Measurements from ENCODE around the gene FGF12.

FGF12 gene

DNA sequence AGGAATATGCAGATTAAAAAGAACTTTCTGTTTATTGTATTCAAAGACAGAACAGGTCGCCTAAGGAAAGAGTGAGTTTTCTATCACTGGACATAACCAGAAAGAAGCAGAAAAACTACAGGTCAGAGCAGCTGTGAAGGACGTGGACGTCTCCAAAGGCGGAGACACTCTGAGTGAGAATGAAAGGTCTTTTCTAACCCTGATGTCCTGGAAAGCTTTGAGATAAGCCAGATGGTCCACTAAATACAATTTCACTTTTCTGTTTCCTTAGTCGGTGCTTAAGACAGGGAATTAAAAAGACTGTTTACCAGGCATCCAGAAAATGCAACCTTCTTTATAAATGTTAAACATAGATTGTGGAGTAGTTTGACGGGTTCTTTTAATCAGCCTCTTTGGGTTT, 360.4 kb downstream of the FGF12 start:
- H3K36me3 ChIP-seq (ENCODE audit: insufficient read depth, low read length): no peaks in the 10 kb centered on the region
- no peak overlapping the region for H3K4me3 ChIP-seq (ENCODE audit: low read length)
- H3K9me3 ChIP-seq (replicated peaks; ENCODE audit: low read length): no peaks in the 10 kb centered on the region
- H3K4me2 ChIP-seq (ENCODE audit: low read length): no peak overlapping the region
- H3K27me3 ChIP-seq (ENCODE audit: control insufficient read depth, insufficient read depth, low read length): no peaks in the 10 kb centered on the region
- no peak overlapping the region for H3K9ac ChIP-seq (ENCODE audit: low read depth, low read length)
- H3K4me1 ChIP-seq (ENCODE audit: control insufficient read depth, insufficient read depth, low read length): no peaks in the 10 kb centered on the region

DNA sequence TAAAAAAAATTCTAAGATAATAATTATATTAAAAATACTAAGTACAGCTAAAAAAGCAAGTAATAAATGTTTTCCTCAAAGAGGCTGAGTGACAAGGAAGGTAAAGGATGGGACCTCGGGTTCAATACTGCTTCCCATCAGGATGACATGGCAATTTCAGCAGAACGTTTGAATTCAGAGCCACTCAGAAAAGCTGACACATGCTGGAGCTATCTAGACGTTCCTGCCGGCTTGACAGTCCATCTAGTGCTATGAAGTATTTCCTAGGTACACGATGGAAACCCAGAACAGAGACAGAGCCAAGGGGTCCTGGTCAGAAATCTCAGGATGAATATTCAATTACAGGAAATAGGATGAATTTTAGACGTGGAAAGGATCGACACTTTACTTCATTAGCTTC, 361.8 kb downstream of the FGF12 start:
- Histone ChIP-seq H3K27me3 (ENCODE audit: control insufficient read depth, insufficient read depth, low read length) (no peaks in the 10 kb centered on the region), H3K4me3 (ENCODE audit: low read length) (no peak overlapping the region), H3K4me1 (ENCODE audit: control insufficient read depth, insufficient read depth, low read length) (no peaks in the 10 kb centered on the region), H3K4me2 (ENCODE audit: low read length) (no peak overlapping the region), H3K36me3 (ENCODE audit: insufficient read depth, low read length) (no peaks in the 10 kb centered on the region), H3K9me3 (replicated peaks; ENCODE audit: low read length) (no peaks in the 10 kb centered on the region), H3K9ac (ENCODE audit: low read depth, low read length) (no peak overlapping the region)

DNA sequence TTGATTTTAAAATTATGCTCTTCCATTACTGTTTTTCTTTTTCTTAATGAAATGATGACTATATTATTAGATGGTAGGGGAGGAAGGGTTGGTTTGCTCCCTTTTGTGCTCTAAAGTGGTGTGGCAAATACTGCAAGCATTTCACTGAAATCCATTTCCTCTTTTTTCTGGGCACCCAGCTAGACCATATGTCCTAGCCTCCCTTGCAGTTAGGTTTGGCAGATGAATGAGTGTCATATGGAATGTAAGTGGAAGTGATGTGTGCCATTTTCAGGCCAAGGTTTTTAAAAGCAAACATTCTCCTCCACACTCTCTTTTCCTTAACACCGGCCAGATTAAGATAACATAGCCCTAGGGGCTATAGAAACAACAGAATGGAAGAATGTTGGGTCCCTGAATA, 363.0 kb downstream of the FGF12 start:
- Histone ChIP-seq H3K9me3 (replicated peaks; ENCODE audit: low read length) (no peaks in the 10 kb centered on the region), H3K4me3 (ENCODE audit: low read length) (no peak overlapping the region), H3K9ac (ENCODE audit: low read depth, low read length) (no peak overlapping the region), H3K36me3 (ENCODE audit: insufficient read depth, low read length) (no peaks in the 10 kb centered on the region), H3K4me1 (ENCODE audit: control insufficient read depth, insufficient read depth, low read length) (no peaks in the 10 kb centered on the region), H3K27me3 (ENCODE audit: control insufficient read depth, insufficient read depth, low read length) (no peaks in the 10 kb centered on the region), H3K4me2 (ENCODE audit: low read length) (no peak overlapping the region)

DNA sequence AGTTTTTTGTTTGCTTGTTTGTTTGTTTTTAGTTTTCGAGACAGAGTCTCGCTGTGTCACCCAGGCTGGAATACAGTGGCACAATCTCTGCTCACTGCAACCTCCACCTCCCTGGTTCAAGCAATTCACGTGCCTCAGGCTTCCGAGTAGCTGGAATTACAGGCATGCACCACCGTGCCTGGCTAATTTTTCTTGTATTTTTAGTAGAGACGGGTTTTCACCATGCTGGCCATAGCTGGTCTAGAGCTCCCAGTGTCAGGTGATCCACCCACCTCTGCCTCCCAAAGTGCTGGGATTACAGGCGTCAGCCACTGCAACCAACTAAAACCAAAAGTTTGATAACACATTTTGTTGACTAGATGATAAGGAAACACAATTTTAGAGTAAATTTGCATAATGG, 372.7 kb downstream of the FGF12 start:
- Histone ChIP-seq H3K9ac (ENCODE audit: low read depth, low read length) (no peak overlapping the region), H3K4me1 (ENCODE audit: control insufficient read depth, insufficient read depth, low read length) (no peaks in the 10 kb centered on the region), H3K27me3 (ENCODE audit: control insufficient read depth, insufficient read depth, low read length) (peaks cover 4% of the 10 kb centered on the region), H3K36me3 (ENCODE audit: insufficient read depth, low read length) (no peaks in the 10 kb centered on the region), H3K9me3 (replicated peaks; ENCODE audit: low read length) (no peaks in the 10 kb centered on the region), H3K4me3 (ENCODE audit: low read length) (no peak overlapping the region), H3K4me2 (ENCODE audit: low read length) (no peak overlapping the region)

DNA sequence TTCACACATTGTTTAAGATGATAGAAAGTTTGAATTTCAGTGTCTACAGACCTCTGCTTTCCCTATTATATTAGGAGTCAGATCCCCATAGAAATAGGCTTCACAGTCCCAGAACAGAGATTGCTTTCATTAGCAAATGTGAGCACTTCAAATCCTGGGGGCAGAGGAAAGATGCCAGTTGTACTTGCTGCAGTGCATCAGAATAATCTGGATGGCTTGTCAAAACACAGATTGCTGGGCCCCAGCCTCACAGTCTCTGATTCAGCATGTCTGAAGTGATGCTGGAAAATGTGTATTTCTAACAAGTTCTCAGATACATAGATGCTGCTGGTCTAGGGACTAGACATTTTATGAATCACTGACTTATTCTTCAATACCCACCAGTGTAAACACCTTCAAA, 375.2 kb downstream of the FGF12 start:
- Histone ChIP-seq H3K4me2 (ENCODE audit: low read length) (no peak overlapping the region), H3K9me3 (replicated peaks; ENCODE audit: low read length) (no peaks in the 10 kb centered on the region), H3K4me1 (ENCODE audit: control insufficient read depth, insufficient read depth, low read length) (no peaks in the 10 kb centered on the region), H3K9ac (ENCODE audit: low read depth, low read length) (no peak overlapping the region), H3K36me3 (ENCODE audit: insufficient read depth, low read length) (no peaks in the 10 kb centered on the region), H3K27me3 (ENCODE audit: control insufficient read depth, insufficient read depth, low read length) (peaks cover 4% of the 10 kb centered on the region), H3K4me3 (ENCODE audit: low read length) (no peak overlapping the region)

DNA sequence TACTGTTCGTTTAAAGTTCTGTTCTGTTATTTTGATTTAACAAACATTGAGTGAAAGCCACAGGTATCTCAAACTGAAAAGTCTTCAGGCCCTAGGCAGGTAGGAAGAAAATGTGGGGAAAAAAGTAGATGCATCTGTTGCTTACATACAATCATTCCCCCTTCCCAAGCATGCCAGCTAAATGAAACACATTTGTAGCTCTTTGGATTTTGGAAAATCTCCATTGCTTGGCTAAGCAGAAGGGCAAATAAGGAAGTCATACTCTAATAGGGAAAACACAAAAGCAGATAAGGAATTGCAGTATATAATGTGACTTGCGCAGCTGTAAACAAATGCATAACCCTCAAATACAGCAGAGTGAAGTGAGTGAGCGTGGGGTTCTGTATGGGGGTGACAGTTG, 375.9 kb downstream of the FGF12 start:
- Histone ChIP-seq H3K9ac (ENCODE audit: low read depth, low read length) (no peak overlapping the region), H3K9me3 (replicated peaks; ENCODE audit: low read length) (no peaks in the 10 kb centered on the region), H3K36me3 (ENCODE audit: insufficient read depth, low read length) (no peaks in the 10 kb centered on the region)

DNA sequence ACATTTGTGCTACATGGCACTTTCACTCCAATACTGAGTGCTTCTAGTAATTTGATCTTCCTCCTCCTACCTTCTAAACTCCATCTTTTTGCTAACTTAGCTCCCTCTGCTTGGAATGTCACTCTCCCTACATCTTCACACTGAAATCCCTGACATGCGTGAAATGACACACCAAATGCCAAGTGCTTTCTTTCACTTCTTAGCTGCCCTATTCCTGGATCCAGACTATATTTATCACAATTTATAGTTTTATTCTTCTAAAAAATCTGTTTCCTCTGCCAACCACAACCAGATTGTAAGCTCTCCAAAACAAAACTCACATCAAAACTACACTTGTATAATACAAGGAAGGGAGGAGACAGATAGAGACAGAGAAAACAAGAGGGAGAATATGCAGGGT, 387.3 kb downstream of the FGF12 start:
- H3K27me3 ChIP-seq (ENCODE audit: control insufficient read depth, insufficient read depth, low read length): no peaks in the 10 kb centered on the region
- no peaks in the 10 kb centered on the region for H3K4me1 ChIP-seq (ENCODE audit: control insufficient read depth, insufficient read depth, low read length)
- H3K9me3 ChIP-seq (replicated peaks; ENCODE audit: low read length): no peaks in the 10 kb centered on the region
- no peak overlapping the region for H3K4me3 ChIP-seq (ENCODE audit: low read length)
- H3K36me3 ChIP-seq (ENCODE audit: insufficient read depth, low read length): no peaks in the 10 kb centered on the region
- no peak overlapping the region for H3K4me2 ChIP-seq (ENCODE audit: low read length)
- H3K9ac ChIP-seq (ENCODE audit: low read depth, low read length): no peak overlapping the region

More for the DNA sequence above, 375.9 kb downstream of the FGF12 start:
- H3K4me1 ChIP-seq (ENCODE audit: control insufficient read depth, insufficient read depth, low read length): no peaks in the 10 kb centered on the region
- no peak overlapping the region for H3K4me3 ChIP-seq (ENCODE audit: low read length)
- peaks cover 4% of the 10 kb centered on the region for H3K27me3 ChIP-seq (ENCODE audit: control insufficient read depth, insufficient read depth, low read length)
- no peak overlapping the region for H3K4me2 ChIP-seq (ENCODE audit: low read length)

DNA sequence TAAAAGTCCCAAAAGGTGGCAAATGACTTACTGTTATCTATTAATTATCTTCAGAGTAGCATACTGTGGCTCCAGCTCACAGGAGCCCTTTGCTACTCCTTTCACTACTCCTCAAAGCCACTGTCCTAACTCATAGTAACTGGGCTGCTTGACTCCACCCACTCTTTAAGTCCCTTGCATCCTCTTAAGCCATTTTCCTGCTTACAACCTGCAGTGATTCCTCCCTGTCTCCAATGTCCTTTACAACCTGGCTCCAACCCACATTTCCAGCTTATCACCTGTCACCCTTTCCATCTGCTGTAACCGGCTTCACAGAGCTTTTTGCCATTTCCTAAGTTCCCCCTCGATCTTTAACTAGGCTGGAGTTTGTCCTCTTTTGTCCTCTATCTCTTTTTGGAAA, 388.1 kb downstream of the FGF12 start:
- H3K9me3 ChIP-seq (replicated peaks; ENCODE audit: low read length): no peaks in the 10 kb centered on the region
- no peak overlapping the region for H3K4me2 ChIP-seq (ENCODE audit: low read length)
- H3K27me3 ChIP-seq (ENCODE audit: control insufficient read depth, insufficient read depth, low read length): no peaks in the 10 kb centered on the region
- no peaks in the 10 kb centered on the region for H3K4me1 ChIP-seq (ENCODE audit: control insufficient read depth, insufficient read depth, low read length)
- H3K4me3 ChIP-seq (ENCODE audit: low read length): no peak overlapping the region
- no peak overlapping the region for H3K9ac ChIP-seq (ENCODE audit: low read depth, low read length)
- no peaks in the 10 kb centered on the region for H3K36me3 ChIP-seq (ENCODE audit: insufficient read depth, low read length)

DNA sequence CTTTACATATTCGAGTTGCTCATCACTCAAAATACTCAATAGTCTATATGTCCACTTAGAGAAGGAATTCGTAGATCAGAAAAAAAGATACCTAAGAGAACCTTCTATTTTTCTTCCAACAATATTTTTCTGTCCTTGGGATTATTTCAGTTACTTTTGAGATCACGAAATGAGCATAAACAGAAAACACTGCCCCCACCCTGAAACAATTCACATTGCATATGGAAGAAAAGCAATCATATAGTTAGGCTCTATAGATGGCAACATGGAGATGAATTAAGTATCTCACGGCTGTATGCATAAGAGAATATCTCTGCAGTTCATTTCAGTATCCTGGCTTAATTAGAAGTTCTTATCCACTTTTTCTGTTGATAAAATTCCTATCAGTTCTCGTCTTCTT, 391.1 kb downstream of the FGF12 start:
- H3K9ac ChIP-seq (ENCODE audit: low read depth, low read length): no peak overlapping the region
- no peak overlapping the region for H3K4me2 ChIP-seq (ENCODE audit: low read length)
- H3K36me3 ChIP-seq (ENCODE audit: insufficient read depth, low read length): no peaks in the 10 kb centered on the region
- no peaks in the 10 kb centered on the region for H3K27me3 ChIP-seq (ENCODE audit: control insufficient read depth, insufficient read depth, low read length)
- no peaks in the 10 kb centered on the region for H3K4me1 ChIP-seq (ENCODE audit: control insufficient read depth, insufficient read depth, low read length)
- H3K4me3 ChIP-seq (ENCODE audit: low read length): no peak overlapping the region
- H3K9me3 ChIP-seq (replicated peaks; ENCODE audit: low read length): no peaks in the 10 kb centered on the region

DNA sequence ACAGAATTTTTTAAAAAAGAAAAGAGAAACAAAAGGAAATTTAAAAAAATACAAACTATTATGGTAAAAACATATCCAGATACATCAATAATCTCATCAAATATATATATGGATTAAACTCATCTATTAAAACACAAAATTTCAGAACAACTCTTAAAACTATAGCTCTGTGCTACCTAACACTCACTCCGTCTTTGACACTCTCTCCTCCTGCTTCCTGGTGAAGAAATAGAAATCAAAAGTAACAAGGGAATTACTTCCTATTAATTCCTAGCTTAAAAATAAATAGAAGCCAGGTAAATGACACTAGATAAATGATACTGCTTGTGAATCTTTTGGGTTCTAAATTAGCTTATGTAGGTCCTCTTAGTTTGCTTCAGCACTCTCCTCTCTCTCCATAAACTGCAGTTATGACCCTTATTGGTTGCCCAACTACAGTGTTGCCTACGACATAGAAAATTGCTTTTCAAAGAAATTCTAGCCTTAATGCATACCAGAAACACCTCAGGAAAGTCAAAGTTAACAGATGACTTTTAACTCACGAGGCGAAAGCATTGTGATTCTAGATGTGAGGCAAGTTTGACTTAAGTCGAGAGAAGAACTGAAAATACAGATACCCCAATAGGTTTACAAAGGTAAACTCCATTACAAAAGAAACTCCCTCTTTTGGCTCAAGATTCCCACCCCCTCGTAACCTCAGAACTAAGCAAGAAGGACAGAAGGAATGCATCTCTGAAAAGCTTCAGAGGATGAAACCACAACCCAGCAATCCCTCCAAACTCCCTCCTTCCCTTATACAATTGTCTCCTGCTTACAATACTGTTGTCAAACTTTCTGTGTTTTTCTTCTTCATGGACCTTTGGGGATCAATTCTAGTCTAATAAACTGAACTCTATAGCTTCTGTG, 394.7 kb downstream of the FGF12 start:
- H3K4me2 ChIP-seq (ENCODE audit: low read length): no peak overlapping the region
- H3K9me3 ChIP-seq (replicated peaks; ENCODE audit: low read length): no peaks in the 10 kb centered on the region
- H3K4me3 ChIP-seq (ENCODE audit: low read length): no peak overlapping the region
- H3K36me3 ChIP-seq (ENCODE audit: insufficient read depth, low read length): no peaks in the 10 kb centered on the region
- no peaks in the 10 kb centered on the region for H3K4me1 ChIP-seq (ENCODE audit: control insufficient read depth, insufficient read depth, low read length)
- no peak overlapping the region for H3K9ac ChIP-seq (ENCODE audit: low read depth, low read length)
- no peaks in the 10 kb centered on the region for H3K27me3 ChIP-seq (ENCODE audit: control insufficient read depth, insufficient read depth, low read length)

DNA sequence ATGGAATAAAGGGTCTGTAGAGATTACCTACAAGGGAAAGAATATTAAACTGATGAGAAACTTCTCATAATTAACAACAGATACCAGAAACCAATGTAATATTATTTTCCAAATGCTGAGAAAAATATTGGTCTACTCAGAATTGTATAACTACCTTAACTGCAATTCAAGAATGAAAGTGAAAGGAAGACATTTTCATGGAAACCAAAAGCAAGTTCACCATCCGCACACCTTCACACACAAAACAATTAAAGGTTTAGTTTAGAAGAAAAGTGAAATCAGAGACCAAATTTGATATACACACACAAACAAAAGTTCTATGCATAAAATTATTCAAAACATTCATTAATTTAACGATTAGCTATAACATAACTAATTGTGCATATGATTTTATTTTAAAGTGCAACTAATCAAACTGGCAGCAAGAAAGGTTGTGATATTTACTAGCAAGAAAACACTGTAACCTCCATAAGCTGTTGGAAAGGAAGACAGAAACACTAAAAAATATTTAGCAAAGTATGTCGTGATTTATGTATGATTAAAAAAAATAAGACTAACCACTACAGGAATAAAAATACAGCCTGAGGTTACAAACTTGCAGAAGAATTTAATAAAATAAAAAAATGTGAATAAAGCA, 395.5 kb downstream of the FGF12 start:
- Histone ChIP-seq H3K4me1 (ENCODE audit: control insufficient read depth, insufficient read depth, low read length) (no peaks in the 10 kb centered on the region), H3K9me3 (replicated peaks; ENCODE audit: low read length) (no peaks in the 10 kb centered on the region), H3K4me2 (ENCODE audit: low read length) (no peak overlapping the region), H3K36me3 (ENCODE audit: insufficient read depth, low read length) (no peaks in the 10 kb centered on the region), H3K27me3 (ENCODE audit: control insufficient read depth, insufficient read depth, low read length) (no peaks in the 10 kb centered on the region), H3K4me3 (ENCODE audit: low read length) (no peak overlapping the region), H3K9ac (ENCODE audit: low read depth, low read length) (no peak overlapping the region)

DNA sequence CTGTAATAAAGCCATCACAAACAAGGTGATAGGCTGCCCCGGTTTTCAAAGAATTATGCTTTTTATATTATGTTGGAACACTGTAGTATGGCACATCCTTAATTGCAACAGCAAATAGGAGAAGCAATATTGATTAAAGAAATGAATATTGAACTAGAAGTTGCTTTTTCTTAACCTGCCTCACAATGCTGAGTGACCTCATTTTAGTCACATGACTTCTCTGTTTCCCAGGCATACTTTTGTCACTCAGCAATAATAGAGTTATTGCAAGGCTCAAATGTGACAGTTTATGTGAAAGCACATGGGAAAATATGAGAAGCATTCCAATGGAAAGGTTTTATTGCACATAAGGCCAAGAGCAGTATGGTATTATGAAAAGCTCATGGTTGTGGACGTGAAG, 400.7 kb downstream of the FGF12 start:
- H3K4me1 ChIP-seq (ENCODE audit: control insufficient read depth, insufficient read depth, low read length): no peaks in the 10 kb centered on the region
- no peak overlapping the region for H3K9ac ChIP-seq (ENCODE audit: low read depth, low read length)
- H3K27me3 ChIP-seq (ENCODE audit: control insufficient read depth, insufficient read depth, low read length): no peaks in the 10 kb centered on the region
- no peaks in the 10 kb centered on the region for H3K9me3 ChIP-seq (replicated peaks; ENCODE audit: low read length)
- H3K36me3 ChIP-seq (ENCODE audit: insufficient read depth, low read length): no peaks in the 10 kb centered on the region
- H3K4me3 ChIP-seq (ENCODE audit: low read length): no peak overlapping the region
- H3K4me2 ChIP-seq (ENCODE audit: low read length): no peak overlapping the region
